Measurements from ENCODE around the gene MGST2. TPM values are rescaled to one million over a fixed set of nuclear protein-coding genes. Genes with fewer than 3 reads are reported as not detected.

MGST2 gene
- total RNA-seq, 2 donors from 2014 or later, result 188 to 215 TPM

GRCh38 chr4:139709660-139710059, 44.0 kb downstream of the MGST2 start:
- no peak for TF ChIP-seq CTCF (conservative IDR thresholded peaks at IDR 0.05)
- no peak overlapping the region for H3K27ac Mint-ChIP-seq

GRCh38 chr4:139710073-139710472, 44.5 kb downstream of the MGST2 start:
- Histone ChIP-seq H3K27ac (ENCODE audit: low read depth, low read length) (no peak overlapping the region), H3K27me3 (ENCODE audit: control insufficient read depth, insufficient read depth, low read length, poor library complexity, severe bottlenecking) (no peaks in the 10 kb centered on the region), H3K4me3 (ENCODE audit: low read length) (no peak overlapping the region), H3K4me1 (ENCODE audit: control insufficient read depth, insufficient read depth, low read length) (peaks cover 13% of the 10 kb centered on the region), H3K36me3 (ENCODE audit: control insufficient read depth, insufficient read depth, low read length) (peaks cover 64% of the 10 kb centered on the region), H3K9me3 (ENCODE audit: control insufficient read depth, low read length) (peaks cover 18% of the 10 kb centered on the region), H3K9ac (ENCODE audit: extremely low read depth, low read length, poor library complexity, severe bottlenecking) (no peak overlapping the region)
- Mint-ChIP-seq H3K27me3 (ENCODE audit: insufficient read depth) (no peaks in the 10 kb centered on the region), H3K27ac (no peak overlapping the region), H3K4me3 (no peak overlapping the region), H3K9me3 (peaks cover 26% of the 10 kb centered on the region), H3K36me3 (ENCODE audit: low read depth) (peaks cover 63% of the 10 kb centered on the region), H3K4me1 (peaks cover 53% of the 10 kb centered on the region)
- TF ChIP-seq CTCF (conservative IDR thresholded peaks at IDR 0.05), result no peak
- 87 to 100% methylated on average over 1 to 2 of the region's 2 CpGs for WGBS, 2 experiments (ENCODE audit: insufficient coverage in 1 of 2, insufficient read length in 1 of 2)
- no peak for DNase-seq

More at GRCh38 chr4:139709660-139710059, 44.0 kb downstream of the MGST2 start:
- Histone ChIP-seq H3K27ac (ENCODE audit: low read depth, low read length) (no peak overlapping the region), H3K4me1 (ENCODE audit: control insufficient read depth, insufficient read depth, low read length) (peaks cover 13% of the 10 kb centered on the region), H3K9ac (ENCODE audit: extremely low read depth, low read length, poor library complexity, severe bottlenecking) (no peak overlapping the region), H3K4me3 (ENCODE audit: low read length) (no peak overlapping the region), H3K27me3 (ENCODE audit: control insufficient read depth, insufficient read depth, low read length, poor library complexity, severe bottlenecking) (no peaks in the 10 kb centered on the region), H3K9me3 (ENCODE audit: control insufficient read depth, low read length) (peaks cover 21% of the 10 kb centered on the region), H3K36me3 (ENCODE audit: control insufficient read depth, insufficient read depth, low read length) (peaks cover 64% of the 10 kb centered on the region)
- H3K27me3 Mint-ChIP-seq (ENCODE audit: insufficient read depth), result no peaks in the 10 kb centered on the region
- 100% methylated on average over 1 of the region's 1 CpG; no CpG with 5 or more reads in 1 of the 2 experiments for WGBS, 2 experiments (ENCODE audit: insufficient coverage in 1 of 2, insufficient read length in 1 of 2)
- DNase-seq, result no peak
- peaks cover 51% of the 10 kb centered on the region for H3K4me1 Mint-ChIP-seq
- H3K36me3 Mint-ChIP-seq (ENCODE audit: low read depth), result peaks cover 65% of the 10 kb centered on the region
- H3K9me3 Mint-ChIP-seq, result peaks cover 28% of the 10 kb centered on the region
- no peak overlapping the region for H3K4me3 Mint-ChIP-seq

GRCh38 chr4:139711461-139711860, 45.8 kb downstream of the MGST2 start:
- Histone ChIP-seq H3K9ac (ENCODE audit: extremely low read depth, low read length, poor library complexity, severe bottlenecking) (no peak overlapping the region), H3K4me3 (ENCODE audit: low read length) (no peak overlapping the region), H3K36me3 (ENCODE audit: control insufficient read depth, insufficient read depth, low read length) (peaks cover 64% of the 10 kb centered on the region), H3K9me3 (ENCODE audit: control insufficient read depth, low read length) (peaks cover 4% of the 10 kb centered on the region), H3K27ac (ENCODE audit: low read depth, low read length) (no peak overlapping the region), H3K27me3 (ENCODE audit: control insufficient read depth, insufficient read depth, low read length, poor library complexity, severe bottlenecking) (no peaks in the 10 kb centered on the region), H3K4me1 (ENCODE audit: control insufficient read depth, insufficient read depth, low read length) (peaks cover 13% of the 10 kb centered on the region)
- peaks cover 65% of the 10 kb centered on the region for H3K4me1 Mint-ChIP-seq
- H3K9me3 Mint-ChIP-seq, result peaks cover 12% of the 10 kb centered on the region
- H3K27me3 Mint-ChIP-seq (ENCODE audit: insufficient read depth), result no peaks in the 10 kb centered on the region
- H3K36me3 Mint-ChIP-seq (ENCODE audit: low read depth), result peaks cover 52% of the 10 kb centered on the region
- WGBS, 2 experiments (ENCODE audit: insufficient coverage in 1 of 2, insufficient read length in 1 of 2), result 95 to 96% methylated on average over 4 of the region's 4 CpGs
- H3K4me3 Mint-ChIP-seq, result no peak overlapping the region
- H3K27ac Mint-ChIP-seq, result peak overlapping the region; percentile 74
- no peak for DNase-seq
- TF ChIP-seq CTCF (conservative IDR thresholded peaks at IDR 0.05), result no peak

Measured in endodermal cell (in vitro differentiated cells).